Suprapubic skin (tissue), 4 donors: Measurements from ENCODE around the gene ANKMY1. TPM values are rescaled to one million over a fixed set of nuclear protein-coding genes. Genes with fewer than 3 reads are reported as not detected.
A peak's percentile ranks its signal among the peaks of the same experiment; 100 is the strongest.

ENCODE experiments used
- DNase-seq, 2 donors: peaks; one replicate each; pipeline ENCODE4 v3.0.0-alpha.2; 2019; ENCODE audit warnings: low spot score in 2 of 2
- H3K27ac ChIP-seq: fragments of 200-600 bp; sonication (generic); one replicate; pipeline ENCODE4 v1.5.1; 2019
- H3K27me3 ChIP-seq: fragments of 200-600 bp; sonication (generic); one replicate; pipeline ENCODE4 v1.5.1; 2019
- H3K36me3 ChIP-seq: fragments of 200-600 bp; sonication (generic); one replicate; pipeline ENCODE4 v1.5.1; 2019
- H3K4me1 ChIP-seq: fragments of 200-600 bp; sonication (generic); one replicate; pipeline ENCODE4 v1.5.1; 2019
- H3K4me3 ChIP-seq: fragments of 200-600 bp; sonication (generic); one replicate; pipeline ENCODE4 v1.5.1; 2019; ENCODE audit warnings: mild to moderate bottlenecking
- H3K9me3 ChIP-seq: fragments of 200-600 bp; sonication (generic); one replicate; pipeline ENCODE4 v1.5.1; 2019
- CTCF ChIP-seq, 2 donors: fragments of 200-600 bp in 1 of 2; fragments of 450-650 bp in 1 of 2; sonication (generic) in 1 of 2; IDR thresholded peaks; one replicate each; pipeline ENCODE4 v1.5.1; 2016 to 2019; ENCODE audit warnings: antibody characterized with exemption in 2 of 2, mild to moderate bottlenecking in 1 of 2, moderate library complexity in 1 of 2
- EP300 ChIP-seq: sonication (generic); formaldehyde crosslinking; IDR thresholded peaks from one replicate; pipeline ENCODE4 v1.6.1; 2017; ENCODE audit warnings: antibody characterized with exemption
- POLR2A ChIP-seq, 2 donors: fragments of 450-650 bp; IDR thresholded peaks; one replicate each; pipeline ENCODE4 v1.6.1; 2017; ENCODE audit warnings: antibody characterized with exemption in 2 of 2, mild to moderate bottlenecking in 2 of 2, moderate library complexity in 2 of 2
- POLR2AphosphoS5 ChIP-seq, 3 donors: sonication (generic); formaldehyde crosslinking; IDR thresholded peaks; one replicate each; pipeline ENCODE4 v1.6.1; 2017; ENCODE audit warnings: antibody characterized with exemption in 3 of 3
- WGBS: methylation state at CpG from one replicate; pipeline ENCODE4 v1.1.5; 2018; 5-methylcytosine and 5-hydroxymethylcytosine counted together
- total RNA-seq, 4 donors: library from RNA; depleted of rRNA; stranded (reverse); fragments of >200 nt; gene quantifications; one replicate each; pipeline ENCODE4 v1.1.0, GENCODE V29; 2016

ANKMY1 gene
- total RNA-seq, 4 donors from 2014 or later, result 12.2 to 52.1 (median 23.0) TPM

GRCh38 chr2:240601061-240601830, 43.5 kb upstream of the ANKMY1 start:
- no peak for TF ChIP-seq POLR2A (IDR thresholded peaks at IDR 0.05)
- TF ChIP-seq CTCF (IDR thresholded peaks at IDR 0.05), result no peak
- no peak for TF ChIP-seq EP300
- TF ChIP-seq POLR2AphosphoS5 (IDR thresholded peaks at IDR 0.05), result no peak
- Histone ChIP-seq H3K4me3 (no peak overlapping the region), H3K4me1 (no peaks in the 10 kb centered on the region), H3K27ac (no peak overlapping the region), H3K27me3 (no peaks in the 10 kb centered on the region), H3K36me3 (peaks cover 44% of the 10 kb centered on the region), H3K9me3 (no peaks in the 10 kb centered on the region)
- WGBS, result 73% methylated on average over 5 of the region's 20 CpGs
- peak; percentile 47 to 75 for DNase-seq

GRCh38 chr2:240600451-240600961, 42.7 kb upstream of the ANKMY1 start:
- no peak for TF ChIP-seq EP300
- TF ChIP-seq POLR2AphosphoS5 (IDR thresholded peaks at IDR 0.05), result no peak
- TF ChIP-seq POLR2A (IDR thresholded peaks at IDR 0.05), result no peak
- TF ChIP-seq CTCF (IDR thresholded peaks at IDR 0.05), result no peak
- peaks cover 47% of the 10 kb centered on the region for H3K36me3 ChIP-seq
- no peaks in the 10 kb centered on the region for H3K4me1 ChIP-seq
- no peaks in the 10 kb centered on the region for H3K9me3 ChIP-seq
- H3K27ac ChIP-seq, result no peak overlapping the region
- H3K4me3 ChIP-seq, result no peak overlapping the region
- peak; percentile 51 to 72 for DNase-seq
- WGBS, result 90% methylated on average over 9 of the region's 16 CpGs
- H3K27me3 ChIP-seq, result no peaks in the 10 kb centered on the region

GRCh38 chr2:240599141-240599583, 41.4 kb upstream of the ANKMY1 start:
- Histone ChIP-seq H3K36me3 (peaks cover 47% of the 10 kb centered on the region), H3K27me3 (no peaks in the 10 kb centered on the region), H3K27ac (no peak overlapping the region), H3K9me3 (no peaks in the 10 kb centered on the region), H3K4me1 (no peaks in the 10 kb centered on the region), H3K4me3 (no peak overlapping the region)
- 86% methylated on average over 10 of the region's 11 CpGs for WGBS
- DNase-seq, result peak; percentile 53 to 64
- TF ChIP-seq CTCF (IDR thresholded peaks at IDR 0.05), result no peak
- TF ChIP-seq POLR2A (IDR thresholded peaks at IDR 0.05), result no peak
- TF ChIP-seq POLR2AphosphoS5 (IDR thresholded peaks at IDR 0.05), result no peak
- no peak for TF ChIP-seq EP300

GRCh38 chr2:240598311-240598911, 40.6 kb upstream of the ANKMY1 start:
- no peaks in the 10 kb centered on the region for H3K4me1 ChIP-seq
- TF ChIP-seq POLR2AphosphoS5 (IDR thresholded peaks at IDR 0.05) (no peak), EP300 (no peak), CTCF (IDR thresholded peaks at IDR 0.05) (no peak), POLR2A (IDR thresholded peaks at IDR 0.05) (no peak)
- H3K27me3 ChIP-seq, result no peaks in the 10 kb centered on the region
- no peaks in the 10 kb centered on the region for H3K9me3 ChIP-seq
- H3K36me3 ChIP-seq, result peaks cover 53% of the 10 kb centered on the region
- 83% methylated on average over 1 of the region's 17 CpGs for WGBS
- H3K27ac ChIP-seq, result no peak overlapping the region
- DNase-seq, result peak; percentile 50 to 76
- no peak overlapping the region for H3K4me3 ChIP-seq
